ENCODE results near the gene LSR. TPM values are rescaled to one million over a fixed set of nuclear protein-coding genes. Genes with fewer than 3 reads are reported as not detected.

LSR gene
- total RNA-seq, 1 experiment from 2014 or later: 152 TPM

DNA sequence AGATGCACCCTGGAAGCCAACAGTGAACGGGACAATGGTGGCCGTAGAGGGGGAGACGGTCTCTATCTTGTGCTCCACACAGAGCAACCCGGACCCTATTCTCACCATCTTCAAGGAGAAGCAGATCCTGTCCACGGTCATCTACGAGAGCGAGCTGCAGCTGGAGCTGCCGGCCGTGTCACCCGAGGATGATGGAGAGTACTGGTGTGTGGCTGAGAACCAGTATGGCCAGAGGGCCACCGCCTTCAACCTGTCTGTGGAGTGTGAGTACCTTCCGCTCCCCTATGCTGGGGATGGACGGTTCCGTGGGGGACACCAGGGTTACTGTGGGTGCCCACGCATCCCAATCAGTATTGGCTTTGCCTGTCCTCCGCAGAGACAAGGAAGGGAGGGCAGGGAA is 53.6 kb downstream of the LSR start:
- Histone ChIP-seq H3K4ac (ENCODE audit: low read depth, low read length) (no peak overlapping the region), H3K14ac (ENCODE audit: insufficient read depth, low read length) (no peak overlapping the region), H2AK5ac (ENCODE audit: insufficient read length, low read length) (no peak overlapping the region), H3K4me1 (ENCODE audit: insufficient read depth, low read length) (no peaks in the 10 kb centered on the region; the same call in 1 of the 2 replicates), H4K5ac (ENCODE audit: insufficient read length, low read depth, low read length) (no peak overlapping the region), H3K23ac (ENCODE audit: insufficient read length, low read depth, low read length) (no peak overlapping the region), H2BK120ac (ENCODE audit: low read depth, low read length, poor library complexity, severe bottlenecking) (no peak overlapping the region), H3K79me1 (ENCODE audit: insufficient read depth, low read depth, low read length, poor library complexity, severe bottlenecking) (no peaks in the 10 kb centered on the region), H3K23me2 (ENCODE audit: insufficient read length, low read depth, low read length, poor library complexity, severe bottlenecking) (no peaks in the 10 kb centered on the region), H3K9me3 (ENCODE audit: control insufficient read depth, low read depth, low read length) (no peaks in the 10 kb centered on the region), H3K79me2 (ENCODE audit: insufficient read depth, low read length) (no peaks in the 10 kb centered on the region), H3K56ac (ENCODE audit: insufficient read length, low read depth, low read length) (no peak overlapping the region), H3K27ac (ENCODE audit: insufficient read length, low read depth, low read length) (no peak overlapping the region), H2BK12ac (ENCODE audit: insufficient read length, low read depth, low read length) (no peak overlapping the region), H3K9ac (ENCODE audit: extremely low read depth, insufficient read length, low read length) (no peak overlapping the region), H2BK5ac (ENCODE audit: insufficient read length, low read length) (no peak overlapping the region), H3K4me2 (ENCODE audit: insufficient read depth, insufficient read length, low read length) (no peak overlapping the region), H3T11ph (ENCODE audit: low read length) (no peak overlapping the region), H4K8ac (replicated peaks; ENCODE audit: insufficient read length, low read depth, low read length) (no peak overlapping the region), H3K27me3 (ENCODE audit: insufficient read depth, low read length) (no peaks in the 10 kb centered on the region), H2AFZ (ENCODE audit: low read length) (no peak overlapping the region), H2BK20ac (ENCODE audit: low read depth, low read length, poor library complexity, severe bottlenecking) (no peak overlapping the region), H3K18ac (ENCODE audit: insufficient read length, low read depth, low read length) (no peak overlapping the region), H4K20me1 (ENCODE audit: control insufficient read depth, insufficient read depth, insufficient read length) (no peaks in the 10 kb centered on the region), H2BK15ac (ENCODE audit: low read depth, low read length) (no peak overlapping the region), H4K91ac (ENCODE audit: insufficient read length, low read depth, low read length) (no peak overlapping the region)
- TF ChIP-seq, protein P1, sequence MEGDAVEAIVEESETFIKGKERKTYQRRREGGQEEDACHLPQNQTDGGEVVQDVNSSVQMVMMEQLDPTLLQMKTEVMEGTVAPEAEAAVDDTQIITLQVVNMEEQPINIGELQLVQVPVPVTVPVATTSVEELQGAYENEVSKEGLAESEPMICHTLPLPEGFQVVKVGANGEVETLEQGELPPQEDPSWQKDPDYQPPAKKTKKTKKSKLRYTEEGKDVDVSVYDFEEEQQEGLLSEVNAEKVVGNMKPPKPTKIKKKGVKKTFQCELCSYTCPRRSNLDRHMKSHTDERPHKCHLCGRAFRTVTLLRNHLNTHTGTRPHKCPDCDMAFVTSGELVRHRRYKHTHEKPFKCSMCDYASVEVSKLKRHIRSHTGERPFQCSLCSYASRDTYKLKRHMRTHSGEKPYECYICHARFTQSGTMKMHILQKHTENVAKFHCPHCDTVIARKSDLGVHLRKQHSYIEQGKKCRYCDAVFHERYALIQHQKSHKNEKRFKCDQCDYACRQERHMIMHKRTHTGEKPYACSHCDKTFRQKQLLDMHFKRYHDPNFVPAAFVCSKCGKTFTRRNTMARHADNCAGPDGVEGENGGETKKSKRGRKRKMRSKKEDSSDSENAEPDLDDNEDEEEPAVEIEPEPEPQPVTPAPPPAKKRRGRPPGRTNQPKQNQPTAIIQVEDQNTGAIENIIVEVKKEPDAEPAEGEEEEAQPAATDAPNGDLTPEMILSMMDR (conservative IDR thresholded peaks at IDR 0.05): no peak
- H3K36me3 Mint-ChIP-seq (ENCODE audit: insufficient read depth in 1 of 3, low read depth in 3 of 3): no peaks in the 10 kb centered on the region
- no peak overlapping the region for H3K4me3 Mint-ChIP-seq
- H3K27me3 Mint-ChIP-seq (ENCODE audit: low read depth): no peaks in the 10 kb centered on the region
- no peak overlapping the region for H3K27ac Mint-ChIP-seq
- no CpG with 5 or more reads among the region's 16 CpGs for WGBS (ENCODE audit: extremely low coverage, insufficient read length, low lambda C conversion rate)
- peaks cover 0 to 10% of the 10 kb centered on the region in 2 experiments; a peak in 2 of 4 replicates for H3K4me1 Mint-ChIP-seq
- H3K9me3 Mint-ChIP-seq: no peaks in the 10 kb centered on the region
- DNase-seq: no peak
